ENCODE results near the gene HOXB9. TPM values are rescaled to one million over a fixed set of nuclear protein-coding genes. Genes with fewer than 3 reads are reported as not detected.
A peak's percentile ranks its signal among the peaks of the same experiment; 100 is the strongest.

HOXB9 gene
- total and polyA plus RNA-seq, 9 of the 15 experiments (the other 6 are each of a cell fraction or from before 2014, with no cell fraction given): 3.1 to 196 (median 77.6) TPM

DNA sequence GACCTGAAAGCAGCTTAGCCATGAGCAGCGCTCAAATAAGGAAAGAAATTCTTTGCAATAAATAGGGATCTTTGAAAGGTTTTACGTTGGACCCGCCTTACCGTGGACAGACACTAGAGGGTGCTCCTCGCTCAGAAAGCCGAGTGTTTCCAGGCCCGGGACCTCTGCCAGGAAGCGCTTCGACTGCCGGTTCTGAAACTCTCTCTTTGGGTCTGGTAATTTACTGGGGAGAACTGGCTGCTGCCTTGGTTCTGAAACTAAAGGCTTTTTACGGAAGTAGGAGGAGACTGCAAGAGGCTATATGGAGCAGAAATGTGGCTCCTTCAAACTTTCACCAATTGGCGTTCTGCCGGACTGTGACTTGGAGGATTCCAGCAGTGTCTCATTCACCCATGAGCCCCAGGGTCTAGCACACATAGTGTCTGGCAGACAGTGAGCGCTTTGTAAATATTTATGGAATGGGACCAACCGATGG lies 45.6 kb upstream of the HOXB9 start (continued):
- TF ChIP-seq HMG20B (CRISPR knock-in tag; IDR thresholded peaks at IDR 0.05) (no peak), SREBF2 (CRISPR knock-in tag; IDR thresholded peaks at IDR 0.05) (no peak), PYGO2 (tag; IDR thresholded peaks at IDR 0.05) (no peak), CSDE1 (IDR thresholded peaks at IDR 0.05) (no peak), PHF8 (IDR thresholded peaks at IDR 0.05; ENCODE audit: borderline replicate concordance, low read length) (no peak), JUN (IDR thresholded peaks at IDR 0.05; ENCODE audit: borderline replicate concordance, low read depth, low read length) (no peak), JUN (CRISPR knock-in tag; IDR thresholded peaks at IDR 0.05; ENCODE audit: borderline replicate concordance) (no peak), SMAD4 (CRISPR knock-in tag; conservative IDR thresholded peaks at IDR 0.05) (0 out of 2 replicates have a peak, but pooled peaks have one; percentile 33), KLF13 (tag; IDR thresholded peaks at IDR 0.05; ENCODE audit: borderline replicate concordance, low read depth) (no peak), KLF16 (IDR thresholded peaks at IDR 0.05) (0 out of 2 replicates have a peak, but pooled peaks have one; percentile 28), CHCHD3 (CRISPR knock-in tag; IDR thresholded peaks at IDR 0.05) (no peak), ZNF274 (IDR thresholded peaks at IDR 0.05; ENCODE audit: borderline replicate concordance, low read depth, low read length) (no peak), TARDBP (IDR thresholded peaks at IDR 0.05) (no peak), NCOA1 (IDR thresholded peaks at IDR 0.05; ENCODE audit: low read depth) (no peak), ARID2 (IDR thresholded peaks at IDR 0.05) (0 out of 2 replicates have a peak, but pooled peaks have one; percentile 20), ESRRA (IDR thresholded peaks at IDR 0.05; ENCODE audit: borderline replicate concordance, low read depth) (no peak), HEY1 (CRISPR knock-in tag; IDR thresholded peaks at IDR 0.05; ENCODE audit: borderline replicate concordance) (no peak)
- TF ChIP-seq, protein P1, sequence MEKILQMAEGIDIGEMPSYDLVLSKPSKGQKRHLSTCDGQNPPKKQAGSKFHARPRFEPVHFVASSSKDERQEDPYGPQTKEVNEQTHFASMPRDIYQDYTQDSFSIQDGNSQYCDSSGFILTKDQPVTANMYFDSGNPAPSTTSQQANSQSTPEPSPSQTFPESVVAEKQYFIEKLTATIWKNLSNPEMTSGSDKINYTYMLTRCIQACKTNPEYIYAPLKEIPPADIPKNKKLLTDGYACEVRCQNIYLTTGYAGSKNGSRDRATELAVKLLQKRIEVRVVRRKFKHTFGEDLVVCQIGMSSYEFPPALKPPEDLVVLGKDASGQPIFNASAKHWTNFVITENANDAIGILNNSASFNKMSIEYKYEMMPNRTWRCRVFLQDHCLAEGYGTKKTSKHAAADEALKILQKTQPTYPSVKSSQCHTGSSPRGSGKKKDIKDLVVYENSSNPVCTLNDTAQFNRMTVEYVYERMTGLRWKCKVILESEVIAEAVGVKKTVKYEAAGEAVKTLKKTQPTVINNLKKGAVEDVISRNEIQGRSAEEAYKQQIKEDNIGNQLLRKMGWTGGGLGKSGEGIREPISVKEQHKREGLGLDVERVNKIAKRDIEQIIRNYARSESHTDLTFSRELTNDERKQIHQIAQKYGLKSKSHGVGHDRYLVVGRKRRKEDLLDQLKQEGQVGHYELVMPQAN (IDR thresholded peaks at IDR 0.05; ENCODE audit: borderline replicate concordance): no peak
- TF ChIP-seq, protein P2, sequence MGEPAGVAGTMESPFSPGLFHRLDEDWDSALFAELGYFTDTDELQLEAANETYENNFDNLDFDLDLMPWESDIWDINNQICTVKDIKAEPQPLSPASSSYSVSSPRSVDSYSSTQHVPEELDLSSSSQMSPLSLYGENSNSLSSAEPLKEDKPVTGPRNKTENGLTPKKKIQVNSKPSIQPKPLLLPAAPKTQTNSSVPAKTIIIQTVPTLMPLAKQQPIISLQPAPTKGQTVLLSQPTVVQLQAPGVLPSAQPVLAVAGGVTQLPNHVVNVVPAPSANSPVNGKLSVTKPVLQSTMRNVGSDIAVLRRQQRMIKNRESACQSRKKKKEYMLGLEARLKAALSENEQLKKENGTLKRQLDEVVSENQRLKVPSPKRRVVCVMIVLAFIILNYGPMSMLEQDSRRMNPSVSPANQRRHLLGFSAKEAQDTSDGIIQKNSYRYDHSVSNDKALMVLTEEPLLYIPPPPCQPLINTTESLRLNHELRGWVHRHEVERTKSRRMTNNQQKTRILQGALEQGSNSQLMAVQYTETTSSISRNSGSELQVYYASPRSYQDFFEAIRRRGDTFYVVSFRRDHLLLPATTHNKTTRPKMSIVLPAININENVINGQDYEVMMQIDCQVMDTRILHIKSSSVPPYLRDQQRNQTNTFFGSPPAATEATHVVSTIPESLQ (CRISPR knock-in tag; IDR thresholded peaks at IDR 0.05): no peak
- TF ChIP-seq, protein P3, sequence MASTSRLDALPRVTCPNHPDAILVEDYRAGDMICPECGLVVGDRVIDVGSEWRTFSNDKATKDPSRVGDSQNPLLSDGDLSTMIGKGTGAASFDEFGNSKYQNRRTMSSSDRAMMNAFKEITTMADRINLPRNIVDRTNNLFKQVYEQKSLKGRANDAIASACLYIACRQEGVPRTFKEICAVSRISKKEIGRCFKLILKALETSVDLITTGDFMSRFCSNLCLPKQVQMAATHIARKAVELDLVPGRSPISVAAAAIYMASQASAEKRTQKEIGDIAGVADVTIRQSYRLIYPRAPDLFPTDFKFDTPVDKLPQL (IDR thresholded peaks at IDR 0.05; ENCODE audit: extremely low read depth, insufficient read length): no peak
- TF ChIP-seq, protein P4, sequence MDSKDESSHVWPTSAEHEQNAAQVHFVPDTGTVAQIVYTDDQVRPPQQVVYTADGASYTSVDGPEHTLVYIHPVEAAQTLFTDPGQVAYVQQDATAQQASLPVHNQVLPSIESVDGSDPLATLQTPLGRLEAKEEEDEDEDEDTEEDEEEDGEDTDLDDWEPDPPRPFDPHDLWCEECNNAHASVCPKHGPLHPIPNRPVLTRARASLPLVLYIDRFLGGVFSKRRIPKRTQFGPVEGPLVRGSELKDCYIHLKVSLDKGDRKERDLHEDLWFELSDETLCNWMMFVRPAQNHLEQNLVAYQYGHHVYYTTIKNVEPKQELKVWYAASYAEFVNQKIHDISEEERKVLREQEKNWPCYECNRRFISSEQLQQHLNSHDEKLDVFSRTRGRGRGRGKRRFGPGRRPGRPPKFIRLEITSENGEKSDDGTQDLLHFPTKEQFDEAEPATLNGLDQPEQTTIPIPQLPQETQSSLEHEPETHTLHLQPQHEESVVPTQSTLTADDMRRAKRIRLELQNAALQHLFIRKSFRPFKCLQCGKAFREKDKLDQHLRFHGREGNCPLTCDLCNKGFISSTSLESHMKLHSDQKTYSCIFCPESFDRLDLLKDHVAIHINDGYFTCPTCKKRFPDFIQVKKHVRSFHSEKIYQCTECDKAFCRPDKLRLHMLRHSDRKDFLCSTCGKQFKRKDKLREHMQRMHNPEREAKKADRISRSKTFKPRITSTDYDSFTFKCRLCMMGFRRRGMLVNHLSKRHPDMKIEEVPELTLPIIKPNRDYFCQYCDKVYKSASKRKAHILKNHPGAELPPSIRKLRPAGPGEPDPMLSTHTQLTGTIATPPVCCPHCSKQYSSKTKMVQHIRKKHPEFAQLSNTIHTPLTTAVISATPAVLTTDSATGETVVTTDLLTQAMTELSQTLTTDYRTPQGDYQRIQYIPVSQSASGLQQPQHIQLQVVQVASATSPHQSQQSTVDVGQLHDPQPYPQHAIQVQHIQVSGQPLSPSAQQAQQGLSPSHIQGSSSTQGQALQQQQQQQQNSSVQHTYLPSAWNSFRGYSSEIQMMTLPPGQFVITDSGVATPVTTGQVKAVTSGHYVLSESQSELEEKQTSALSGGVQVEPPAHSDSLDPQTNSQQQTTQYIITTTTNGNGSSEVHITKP (IDR thresholded peaks at IDR 0.05; ENCODE audit: partially characterized antibody): peak; percentile 37

Data from K562 (cell line).